DMS153 (cell line): ENCODE results near the gene OR5A2.
"Not testable (repeated sequence)": the region's sequence is repeated elsewhere in the genome, so short reads cannot be mapped to it uniquely, and the experiment has no call there.

Experiments used
- DNase-seq: peaks from one replicate; lab custom pipeline; 2025; lab: John Stamatoyannopoulos, UW

OR5A2 gene

DNA sequence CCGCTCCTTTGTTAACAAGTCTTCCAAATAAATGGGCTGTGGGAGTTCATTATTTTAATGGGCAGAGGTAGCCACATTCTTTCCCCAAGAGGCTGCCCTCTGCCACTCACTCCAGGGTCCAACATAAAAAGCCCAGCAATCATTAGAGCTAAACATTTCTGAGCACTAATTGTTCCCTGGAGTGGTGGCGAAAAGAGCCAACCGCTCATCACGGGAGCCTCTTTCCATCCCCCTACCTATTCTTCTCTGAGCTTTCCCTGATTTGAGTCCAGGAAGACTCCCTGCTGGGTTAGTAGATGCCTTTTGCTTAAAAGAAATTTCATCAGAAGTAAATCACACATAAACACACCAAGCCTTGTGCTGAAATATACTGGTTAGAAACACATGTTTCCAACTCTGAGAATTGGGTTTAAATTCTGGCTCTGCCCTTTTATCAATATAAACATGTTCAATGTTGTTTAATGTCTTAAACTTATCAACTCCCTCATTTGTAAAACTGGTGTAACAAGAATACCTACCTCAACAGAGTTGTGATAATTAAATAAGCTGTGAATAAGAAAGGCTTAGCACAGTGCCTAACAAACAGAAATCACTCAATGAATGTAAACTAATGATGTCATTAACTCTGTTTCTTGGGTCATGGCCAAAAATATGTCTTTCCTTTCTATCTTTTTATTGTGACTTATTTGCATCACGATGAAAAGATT is at the start of gene OR5A2:
Gene OR5A2 (minus strand): TSS at position 53 of the 707 bp plus-strand sequence. CDS start 3,460 bp downstream, outside the sequence.
- peak; percentile 75 for DNase-seq

- DNase-seq: no peak
Measured at GRCh38 chr11:59475176-59475575, 49.0 kb upstream of the OR5A2 start.

DNA sequence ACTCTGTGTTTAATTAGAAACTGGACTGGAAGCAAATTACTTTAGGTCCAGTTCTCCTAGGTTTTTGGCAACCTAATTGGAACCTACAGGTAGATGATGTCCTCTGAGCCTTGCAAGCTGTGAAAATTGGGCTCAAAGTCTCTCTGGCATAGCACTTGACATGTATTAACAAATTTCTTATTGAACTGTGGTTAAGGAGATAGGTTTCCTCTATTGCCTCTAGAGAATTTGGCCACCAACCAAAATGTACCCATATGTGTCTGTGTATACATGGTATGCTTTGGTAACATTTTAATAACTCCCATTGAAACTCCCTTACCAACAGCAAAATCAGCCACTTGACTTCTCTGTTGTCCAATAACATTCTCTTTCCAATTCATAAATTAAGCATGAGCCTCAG is 46.8 kb upstream of the OR5A2 start, which contains the start of gene OR4D10:
Gene OR4D10 (plus strand): TSS at position 301 of the 400 bp plus-strand sequence. CDS start 4,115 bp downstream, outside the sequence.
- DNase-seq: no peak

GRCh38 chr11:59463190-59463641 is 37.0 kb upstream of the OR5A2 start:
- no peak for DNase-seq

- DNase-seq: no peak
Measured at GRCh38 chr11:59459916-59460315, 33.7 kb upstream of the OR5A2 start.

GRCh38 chr11:59456661-59457060 is 30.4 kb upstream of the OR5A2 start, which contains the start of gene OR4D6:
Gene OR4D6 (plus strand): TSS chr11:59456961. CDS start chr11:59456961, 0 bp downstream.
- no peak for DNase-seq

DNA sequence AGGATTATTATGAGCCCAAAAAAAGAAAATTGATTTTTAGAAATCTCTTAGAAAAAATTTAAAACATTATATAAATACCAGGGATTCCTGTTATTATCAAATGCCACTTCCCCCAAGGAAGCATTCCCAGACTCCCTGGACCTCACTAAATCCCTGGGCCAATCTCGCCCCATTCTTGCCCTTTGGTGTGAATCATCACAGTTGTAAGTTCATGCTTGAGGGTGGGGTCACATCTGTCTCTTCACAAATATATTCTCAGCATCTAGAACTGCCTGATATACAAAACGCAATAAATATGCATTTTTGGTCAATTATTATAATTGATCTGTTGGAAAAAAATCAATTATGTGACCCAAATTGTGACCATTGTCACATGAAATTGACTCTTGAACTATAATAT is 22.3 kb upstream of the OR5A2 start:
- DNase-seq: no peak

GRCh38 chr11:59445624-59446023 is 19.4 kb upstream of the OR5A2 start:
- DNase-seq: not testable (repeated sequence)

GRCh38 chr11:59437770-59438169 is 11.6 kb upstream of the OR5A2 start:
- no peak for DNase-seq

DNA sequence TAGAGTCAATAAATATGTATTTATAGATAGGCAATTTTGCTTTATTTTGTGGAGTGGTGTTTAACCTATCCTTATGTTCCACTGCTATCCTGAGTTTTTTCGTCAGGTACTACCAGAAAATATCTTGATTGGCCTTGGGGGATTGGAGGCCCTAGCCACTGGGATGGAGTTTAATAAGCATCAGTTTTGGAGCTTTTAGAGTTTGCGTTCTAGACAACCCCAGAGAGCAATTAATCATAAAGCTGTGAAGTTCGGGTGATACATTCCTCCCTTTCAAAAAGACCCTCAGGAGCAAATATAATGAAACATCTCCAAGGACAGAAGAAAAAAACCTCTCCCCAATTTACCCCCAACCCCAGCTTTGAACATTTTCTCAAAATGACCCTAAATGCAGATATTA is 10.0 kb upstream of the OR5A2 start, which contains the start of gene OR5A1:
Gene OR5A1 (plus strand): TSS at position 301 of the 400 bp plus-strand sequence. CDS start 6,700 bp downstream, outside the sequence.
- DNase-seq: no peak

- DNase-seq: peak; percentile 65
Measured at GRCh38 chr11:59429924-59430516, 3.8 kb upstream of the OR5A2 start.

- no peak for DNase-seq
Measured at GRCh38 chr11:59427068-59427382, 812 bp upstream of the OR5A2 start.

DNA sequence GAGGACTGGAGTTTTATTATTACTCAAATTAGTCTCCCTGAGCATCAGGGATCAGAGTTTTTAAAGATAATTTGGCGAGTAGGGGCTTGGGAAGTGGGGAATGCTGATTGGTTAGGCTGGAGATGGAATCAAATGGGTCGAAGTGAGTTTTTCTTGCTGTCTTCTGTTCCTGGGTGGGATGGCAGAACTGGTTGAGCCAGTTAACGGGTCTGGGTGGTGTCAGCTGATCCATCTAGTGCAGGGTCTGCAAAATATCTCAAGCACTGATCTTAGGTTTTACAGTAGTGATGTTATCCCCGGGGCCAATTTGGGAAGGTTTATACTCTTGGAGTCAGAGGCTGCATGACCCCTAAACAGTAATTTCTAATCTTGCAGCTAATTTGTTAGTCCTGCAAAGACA is 1.1 kb downstream of the OR5A2 start:
- no peak for DNase-seq

DNA sequence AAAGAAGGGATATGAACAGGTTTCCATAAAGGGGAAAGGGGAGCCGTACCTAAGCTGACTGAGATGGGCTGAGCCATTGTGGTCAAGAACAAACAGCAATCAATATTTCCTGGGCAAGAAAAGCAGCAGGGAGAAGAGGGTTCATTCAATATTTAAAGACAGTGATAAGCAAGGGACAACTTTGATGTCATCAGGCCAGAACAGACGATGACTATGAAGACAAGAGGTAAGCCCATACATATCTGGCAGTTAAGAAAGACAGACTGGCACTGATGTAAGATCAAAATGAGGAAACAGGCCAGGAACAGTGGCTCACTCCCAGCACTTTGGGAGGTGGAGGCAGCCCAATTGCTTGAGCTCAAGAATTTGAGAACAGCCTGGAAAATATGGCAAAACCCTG is 2.4 kb downstream of the OR5A2 start:
- no peak for DNase-seq

DNA sequence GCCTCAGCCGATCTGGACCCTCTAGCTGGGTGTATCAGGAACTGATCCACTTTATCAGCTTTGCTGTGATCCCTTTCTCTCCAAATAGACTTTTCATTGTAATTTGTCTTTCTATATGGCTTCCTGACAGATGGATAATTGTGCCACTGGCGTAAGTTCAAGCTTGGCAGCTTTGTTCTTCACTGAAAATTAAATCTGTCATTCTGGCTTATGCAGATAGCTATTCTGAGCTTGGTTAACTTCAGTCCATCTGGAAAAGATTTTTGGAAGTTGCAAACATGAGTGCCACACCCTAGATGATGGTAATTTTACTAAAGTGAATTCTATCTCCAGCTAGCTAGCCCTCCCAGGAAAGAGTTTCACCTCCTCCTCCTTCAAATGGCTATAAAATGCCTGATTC is 8.1 kb downstream of the OR5A2 start:
- DNase-seq: no peak

GRCh38 chr11:59417023-59417422 is 9.2 kb downstream of the OR5A2 start:
- DNase-seq: no peak

DNA sequence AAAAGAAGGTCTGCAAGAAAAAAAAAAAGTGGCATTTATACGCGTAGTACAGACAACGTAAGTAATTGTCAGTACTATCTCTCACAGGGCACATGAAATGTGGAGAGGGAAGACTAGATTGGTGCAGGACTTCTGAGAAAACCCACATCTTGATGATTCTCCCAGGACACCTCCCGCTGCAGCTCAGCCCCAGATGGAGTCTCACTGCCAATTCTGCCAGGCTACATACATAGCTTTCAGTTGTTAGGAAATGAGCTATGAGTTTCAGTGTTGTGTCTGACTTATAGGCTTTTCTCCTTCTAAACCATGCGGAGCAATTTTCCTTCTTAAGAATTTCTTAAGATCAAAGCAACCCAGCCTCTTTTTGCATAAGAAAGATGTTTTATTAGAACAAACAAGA is 9.6 kb downstream of the OR5A2 start:
- DNase-seq: no peak

- no peak for DNase-seq
Measured at GRCh38 chr11:59415111-59415510, 11.1 kb downstream of the OR5A2 start.

DNA sequence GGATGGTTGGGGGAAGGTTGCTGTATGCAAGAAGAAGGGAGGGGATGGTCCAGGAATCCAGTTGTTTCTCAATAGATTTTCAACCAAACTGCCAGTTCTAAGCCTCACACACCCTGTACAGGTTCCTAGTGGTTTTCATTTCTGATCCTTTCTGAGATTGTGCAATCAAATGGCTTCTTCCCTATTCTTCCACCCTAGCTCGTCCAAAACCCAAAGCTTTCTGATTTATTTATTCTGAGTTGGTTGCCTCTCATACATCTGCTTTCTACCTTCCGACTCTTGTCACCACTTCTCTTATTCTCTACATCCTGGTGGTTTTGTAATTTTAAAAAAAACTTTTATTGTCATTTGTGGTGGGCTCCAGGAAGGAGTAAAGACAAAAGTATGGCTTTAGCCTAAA is 12.6 kb downstream of the OR5A2 start:
- no peak for DNase-seq

DNA sequence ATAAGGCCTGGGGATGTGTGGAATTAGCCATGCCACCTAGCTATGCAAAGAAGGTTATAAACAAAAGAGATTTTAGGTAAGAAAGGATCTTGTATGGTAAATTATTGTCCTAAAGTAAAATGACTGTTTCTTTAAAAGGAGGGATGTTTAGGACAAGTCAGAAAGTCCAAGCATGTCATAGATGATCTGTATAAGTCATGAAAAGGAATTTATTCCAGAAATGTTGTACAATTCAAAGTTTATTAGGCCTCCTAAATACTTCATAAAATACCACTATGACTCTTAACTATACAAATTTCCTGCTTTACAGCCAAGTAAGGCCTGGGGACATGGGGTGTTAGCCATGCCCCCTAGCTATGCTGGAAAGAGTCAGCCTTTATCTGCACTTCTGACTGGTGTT is 22.7 kb downstream of the OR5A2 start:
- DNase-seq: no peak

DNA sequence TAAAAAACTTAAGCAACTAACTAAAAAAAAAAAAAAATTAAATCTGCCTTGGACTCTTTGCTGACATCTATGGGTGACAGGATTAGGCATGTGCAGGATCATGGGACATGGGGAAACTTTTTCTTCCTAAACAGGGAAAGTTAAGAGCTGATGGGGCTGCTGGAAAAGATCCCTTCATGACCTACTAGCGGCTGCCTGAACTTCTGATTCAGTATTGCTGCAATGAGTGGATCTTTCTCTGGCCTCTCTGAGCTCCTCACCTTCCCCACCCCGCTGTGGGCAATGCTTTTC is 25.0 kb downstream of the OR5A2 start:
- DNase-seq: no peak

DNA sequence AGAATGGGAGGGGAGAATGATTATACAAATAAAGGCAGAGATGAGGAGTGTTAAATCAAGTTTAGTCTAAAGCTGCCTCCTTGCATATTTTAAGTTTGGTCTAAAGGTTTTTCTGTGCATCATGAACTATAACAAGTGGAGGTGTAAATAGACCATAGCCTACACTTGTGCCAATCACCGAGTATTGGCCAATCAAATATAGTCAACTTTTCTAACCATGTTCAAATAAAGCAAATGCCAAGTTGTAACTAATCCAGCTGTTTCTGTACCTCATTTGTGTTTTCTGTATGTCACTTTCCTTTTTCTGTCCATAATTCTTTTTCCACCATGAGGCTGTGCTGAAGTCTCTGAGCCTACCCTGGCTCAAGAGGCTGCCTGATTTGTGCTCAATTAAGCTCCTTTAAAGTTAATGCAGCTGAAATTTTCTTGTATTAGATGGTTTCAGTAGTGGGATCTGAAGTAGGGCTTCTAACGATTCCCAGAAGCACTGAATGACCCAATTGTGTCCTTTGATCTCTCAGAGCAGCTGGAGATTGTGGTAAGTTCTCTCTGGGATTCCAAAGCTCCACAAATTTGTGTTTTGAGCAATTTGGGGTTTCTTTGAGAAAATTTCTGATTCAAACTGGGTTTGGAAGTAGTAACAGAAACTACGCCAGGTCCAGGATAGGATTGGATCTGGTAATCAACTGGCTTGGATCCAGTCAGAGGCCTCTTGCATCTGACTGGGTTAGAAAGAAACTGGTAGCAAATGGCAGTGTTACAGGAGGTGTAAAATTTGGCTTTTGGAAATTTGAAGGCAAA is 25.6 kb downstream of the OR5A2 start:
- DNase-seq: no peak

DNA sequence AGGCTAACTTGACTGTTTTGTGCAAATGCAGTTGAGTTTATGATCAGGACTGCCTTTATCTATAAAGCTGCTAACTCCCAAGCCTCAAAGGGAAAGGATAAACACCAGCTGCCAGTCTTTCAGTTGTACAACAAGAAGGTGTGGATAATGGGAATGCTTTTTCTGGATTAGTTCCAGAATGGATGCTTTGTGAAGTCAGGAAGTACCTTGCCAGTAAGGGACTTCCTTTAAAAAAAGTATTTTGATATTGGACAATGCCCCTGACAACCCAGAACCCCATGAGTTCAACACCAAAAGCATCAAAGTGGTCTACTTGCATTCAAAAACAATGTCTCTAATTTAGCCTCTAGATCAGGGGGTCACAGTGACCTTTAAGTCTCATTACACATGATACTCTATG is 32.0 kb downstream of the OR5A2 start:
- peak; percentile 71 for DNase-seq
